IPS-NIHi7 (cell line): ENCODE measurements around the gene H1-8.
A peak's percentile ranks its signal among the peaks of the same experiment; 100 is the strongest.
"Not testable (repeated sequence)": the region's sequence is repeated elsewhere in the genome, so short reads cannot be mapped to it uniquely, and the experiment has no call there.

Experiments used
- DNase-seq: peaks from one replicate; pipeline ENCODE4 v3.0.0; 2012; ENCODE audit warnings: mixed read lengths; ENCODE audit errors: extremely low spot score

H1-8 gene

GRCh38 chr3:129515108-129515820, 27.7 kb upstream of the H1-8 start:
- DNase-seq, result not testable (repeated sequence)

GRCh38 chr3:129515821-129516432, 27.0 kb upstream of the H1-8 start:
- not testable (repeated sequence) for DNase-seq

GRCh38 chr3:129517516-129517915, 25.5 kb upstream of the H1-8 start:
- no peak for DNase-seq

GRCh38 chr3:129518038-129518561, 24.9 kb upstream of the H1-8 start:
- DNase-seq, result no peak

- no peak for DNase-seq
Observed at GRCh38 chr3:129518581-129518980, 24.4 kb upstream of the H1-8 start.

GRCh38 chr3:129519449-129519848, 23.5 kb upstream of the H1-8 start:
- no peak for DNase-seq

- DNase-seq, result no peak
Observed at GRCh38 chr3:129519896-129520715, 22.9 kb upstream of the H1-8 start.

- DNase-seq, result no peak
Observed at GRCh38 chr3:129520960-129521359, 22.0 kb upstream of the H1-8 start.

GRCh38 chr3:129521611-129522010, 21.4 kb upstream of the H1-8 start:
- DNase-seq, result no peak

- no peak for DNase-seq
Observed at GRCh38 chr3:129522953-129523352, 20.0 kb upstream of the H1-8 start.

- DNase-seq, result no peak
Observed at GRCh38 chr3:129524081-129524480, 18.9 kb upstream of the H1-8 start.

- DNase-seq, result no peak
Observed at GRCh38 chr3:129525341-129525968, 17.5 kb upstream of the H1-8 start.

GRCh38 chr3:129526121-129526900, 16.7 kb upstream of the H1-8 start:
- no peak for DNase-seq

GRCh38 chr3:129527262-129527661, 15.7 kb upstream of the H1-8 start:
- DNase-seq, result no peak

- DNase-seq, result no peak
Observed at GRCh38 chr3:129528589-129529100, 14.3 kb upstream of the H1-8 start, which contains the start of gene RHO. TSS of gene RHO (plus strand) at chr3:129528639. CDS start at chr3:129528734, 95 bp downstream.

- no peak for DNase-seq
Observed at GRCh38 chr3:129529436-129530210, 13.4 kb upstream of the H1-8 start.

GRCh38 chr3:129530251-129530791, 12.7 kb upstream of the H1-8 start:
- DNase-seq, result peak; percentile 75

- DNase-seq, result no peak
Observed at GRCh38 chr3:129530821-129531220, 12.2 kb upstream of the H1-8 start.

GRCh38 chr3:129531699-129532098, 11.3 kb upstream of the H1-8 start:
- no peak for DNase-seq

- no peak for DNase-seq
Observed at GRCh38 chr3:129532261-129532660, 10.7 kb upstream of the H1-8 start.
